Fibroblast of lung (primary cell): ENCODE results near the gene CFAP141. TPM values are rescaled to one million over a fixed set of nuclear protein-coding genes. Genes with fewer than 3 reads are reported as not detected.

ENCODE experiments used
- DNase-seq, 2 donors: peaks; one replicate each; pipeline versions ENCODE4 v3.0.0 to v3.0.0-alpha.2; 2010; ENCODE audit warnings: low read depth in 2 of 2
- H2AFZ ChIP-seq: 2 replicates; pipeline ENCODE4 v1.5.1; 2012; ENCODE audit warnings: low read length, control low read depth, inconsistent platforms
- H3K27ac ChIP-seq: 2 replicates; pipeline ENCODE4 v1.5.1; 2011; ENCODE audit warnings: low read length, control low read depth; ENCODE audit not compliant: insufficient read depth
- H3K27me3 ChIP-seq: 2 replicates; pipeline ENCODE4 v1.5.1; 2011; ENCODE audit warnings: mild to moderate bottlenecking, low read length; ENCODE audit not compliant: control insufficient read depth, insufficient read depth
- H3K36me3 ChIP-seq: 2 replicates; pipeline ENCODE4 v1.5.1; 2011; ENCODE audit warnings: low read length; ENCODE audit not compliant: control insufficient read depth, insufficient read depth
- H3K4me1 ChIP-seq: 2 replicates; pipeline ENCODE4 v1.5.1; 2011; ENCODE audit warnings: low read length; ENCODE audit not compliant: control insufficient read depth, insufficient read depth; ENCODE audit errors: extremely low read depth
- H3K4me2 ChIP-seq: 2 replicates; pipeline ENCODE4 v1.5.1; 2011; ENCODE audit warnings: low read length, control low read depth; ENCODE audit not compliant: insufficient read depth; ENCODE audit errors: extremely low read depth
- H3K4me3 ChIP-seq, 4 experiments: fragments of 200-600 bp in 1 of 4; sonication (generic) in 1 of 4; replicated peaks in 1 of 4; 2 replicates each; pipeline ENCODE4 v1.5.1; 2011 to 2016; ENCODE audit warnings: low read length in 4 of 4, low read depth in 3 of 4, mild to moderate bottlenecking in 3 of 4, control low read depth in 2 of 4, inconsistent platforms in 1 of 4, mixed read lengths in 1 of 4; ENCODE audit not compliant: insufficient read depth in 1 of 4; ENCODE audit errors: control extremely low read depth in 1 of 4
- H3K79me2 ChIP-seq: 2 replicates; pipeline ENCODE4 v1.5.1; 2012; ENCODE audit warnings: mild to moderate bottlenecking, low read length, inconsistent platforms; ENCODE audit not compliant: control insufficient read depth, insufficient read depth
- H3K9ac ChIP-seq: 2 replicates; pipeline ENCODE4 v1.5.1; 2011; ENCODE audit warnings: mild to moderate bottlenecking, low read length, control low read depth; ENCODE audit not compliant: insufficient read depth
- H3K9me3 ChIP-seq: 2 replicates; pipeline ENCODE4 v1.5.1; 2012; ENCODE audit warnings: low read depth, low read length; ENCODE audit not compliant: control insufficient read depth, insufficient read depth
- H4K20me1 ChIP-seq: 2 replicates; pipeline ENCODE4 v1.5.1; 2011; ENCODE audit warnings: low read length; ENCODE audit not compliant: control insufficient read depth, insufficient read depth; ENCODE audit errors: extremely low read depth
- CTCF ChIP-seq, 2 donors: IDR thresholded peaks in 1 of 2; conservative IDR thresholded peaks in 1 of 2; 1 replicate in 1 of 2; 2 replicates in 1 of 2; pipeline ENCODE4 v1.5.1; 2011 to 2012; ENCODE audit warnings: low read length in 2 of 2, control low read depth in 1 of 2, inconsistent platforms in 1 of 2, low read depth in 1 of 2, mild to moderate bottlenecking in 1 of 2
- EZH2 ChIP-seq: IDR thresholded peaks from 2 replicates; pipeline ENCODE4 v1.5.1; 2012; ENCODE audit warnings: low read length, control low read depth, mild to moderate bottlenecking; ENCODE audit errors: missing control alignments
- polyA plus RNA-seq, 2 donors: library from polyadenylated mRNA; depleted of rRNA in 1 of 2; stranded (reverse) in 1 of 2; unstranded in 1 of 2; fragments of >200 nt; gene quantifications; 2 replicates each; pipeline ENCODE4 v1.2.1, GENCODE V29; 2011 to 2012; ENCODE audit warnings: missing spikeins in 1 of 2
- total RNA-seq: library from RNA; depleted of rRNA; stranded (reverse); fragments of >200 nt; gene quantifications from 2 replicates; pipeline ENCODE4 v1.2.1, GENCODE V29; 2014

CFAP141 gene
- total and polyA plus RNA-seq, 2 donors (not counting 1 experiment from before 2014, with no cell fraction given), result not detected

- TF ChIP-seq EZH2 (no peak), CTCF (conservative IDR thresholded peaks at IDR 0.05 in 1 of 2, IDR thresholded peaks at IDR 0.05 in 1 of 2; ENCODE audit: low read depth in 1 of 2, low read length in 2 of 2) (no peak)
- H3K36me3 ChIP-seq, result peaks cover 4% of the 10 kb centered on the region
- no peak overlapping the region for H2AFZ ChIP-seq
- H3K4me3 ChIP-seq, result peak overlapping the region; percentile 60 to 98 (median 82)
- H4K20me1 ChIP-seq, result peaks cover 8% of the 10 kb centered on the region
- DNase-seq, result no peak
- H3K4me2 ChIP-seq, result peak overlapping the region; percentile 96
- no peaks in the 10 kb centered on the region for H3K27me3 ChIP-seq
- peaks cover 18% of the 10 kb centered on the region for H3K4me1 ChIP-seq
- H3K79me2 ChIP-seq, result peaks cover 59% of the 10 kb centered on the region
- H3K9me3 ChIP-seq, result no peaks in the 10 kb centered on the region
- peak overlapping the region; percentile 92 for H3K27ac ChIP-seq
- H3K9ac ChIP-seq, result peak overlapping the region; percentile 74
Observed at GRCh38 chr1:154181944-154182343, 24.2 kb downstream of the CFAP141 start.

- Histone ChIP-seq H3K27ac (no peak overlapping the region), H3K4me1 (peaks cover 20% of the 10 kb centered on the region), H4K20me1 (peaks cover 8% of the 10 kb centered on the region), H3K36me3 (peaks cover 6% of the 10 kb centered on the region), H3K9ac (no peak overlapping the region), H3K4me3 (peak overlapping the region in 2 of 4 experiments; percentile 36 to 79), H3K4me2 (peak overlapping the region; percentile 68), H2AFZ (no peak overlapping the region), H3K9me3 (no peaks in the 10 kb centered on the region), H3K27me3 (no peaks in the 10 kb centered on the region), H3K79me2 (peaks cover 76% of the 10 kb centered on the region)
- TF ChIP-seq CTCF (conservative IDR thresholded peaks at IDR 0.05 in 1 of 2, IDR thresholded peaks at IDR 0.05 in 1 of 2; ENCODE audit: low read depth in 1 of 2, low read length in 2 of 2) (no peak), EZH2 (no peak)
- DNase-seq, result no peak
Observed at GRCh38 chr1:154179946-154180687, 26.0 kb downstream of the CFAP141 start.

- Histone ChIP-seq H3K9ac (no peak overlapping the region), H3K36me3 (peaks cover 6% of the 10 kb centered on the region)
Observed at GRCh38 chr1:154178911-154179811, 27.0 kb downstream of the CFAP141 start.

More at GRCh38 chr1:154178911-154179811, 27.0 kb downstream of the CFAP141 start:
- peaks cover 20% of the 10 kb centered on the region for H3K4me1 ChIP-seq
- no peaks in the 10 kb centered on the region for H3K9me3 ChIP-seq
- peak overlapping the region in 1 of 4 experiments; percentile 10 for H3K4me3 ChIP-seq
- no peak overlapping the region for H2AFZ ChIP-seq
- no peaks in the 10 kb centered on the region for H3K27me3 ChIP-seq
- H3K27ac ChIP-seq, result peak overlapping the region; percentile 43
- H4K20me1 ChIP-seq, result peaks cover 8% of the 10 kb centered on the region
- no peak for TF ChIP-seq EZH2
- TF ChIP-seq CTCF (conservative IDR thresholded peaks at IDR 0.05 in 1 of 2, IDR thresholded peaks at IDR 0.05 in 1 of 2; ENCODE audit: low read depth in 1 of 2, low read length in 2 of 2), result no peak
- DNase-seq, result no peak
- H3K4me2 ChIP-seq, result peak overlapping the region; percentile 7
- H3K79me2 ChIP-seq, result peaks cover 83% of the 10 kb centered on the region
